ENCODE data around the gene SLC29A2.
"Not testable (repeated sequence)": the region's sequence is repeated elsewhere in the genome, so short reads cannot be mapped to it uniquely, and the experiment has no call there.

The SLC29A2 gene

GRCh38 chr11:66384316-66384715 lies 12.8 kb upstream of the SLC29A2 start:
- not testable (repeated sequence) for FAIRE-seq

GRCh38 chr11:66380264-66380663 lies 8.7 kb upstream of the SLC29A2 start:
- not testable (repeated sequence) for FAIRE-seq

- FAIRE-seq = not testable (repeated sequence)
Measured at GRCh38 chr11:66373690-66374287, 2.2 kb upstream of the SLC29A2 start.

DNA sequence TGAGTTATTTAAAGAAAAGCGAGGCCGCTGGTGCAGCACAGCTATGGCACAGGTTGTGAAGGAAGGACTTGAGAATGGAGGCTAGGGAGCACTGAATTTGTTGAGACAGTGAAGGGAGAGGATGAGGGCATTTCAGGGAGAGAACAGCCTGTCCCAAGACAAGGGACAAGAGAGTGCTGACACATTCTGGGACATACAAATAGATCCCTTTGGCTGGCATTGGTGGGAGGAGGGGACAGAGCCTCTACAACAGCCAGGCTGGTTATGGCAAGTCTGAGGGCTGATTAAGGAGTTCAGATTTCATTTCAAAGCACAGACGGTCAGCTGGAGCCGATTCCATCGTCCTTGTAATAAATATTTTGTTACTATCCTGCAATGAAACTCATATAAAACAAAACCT lies 1.7 kb upstream of the SLC29A2 start:
- FAIRE-seq = no peak

DNA sequence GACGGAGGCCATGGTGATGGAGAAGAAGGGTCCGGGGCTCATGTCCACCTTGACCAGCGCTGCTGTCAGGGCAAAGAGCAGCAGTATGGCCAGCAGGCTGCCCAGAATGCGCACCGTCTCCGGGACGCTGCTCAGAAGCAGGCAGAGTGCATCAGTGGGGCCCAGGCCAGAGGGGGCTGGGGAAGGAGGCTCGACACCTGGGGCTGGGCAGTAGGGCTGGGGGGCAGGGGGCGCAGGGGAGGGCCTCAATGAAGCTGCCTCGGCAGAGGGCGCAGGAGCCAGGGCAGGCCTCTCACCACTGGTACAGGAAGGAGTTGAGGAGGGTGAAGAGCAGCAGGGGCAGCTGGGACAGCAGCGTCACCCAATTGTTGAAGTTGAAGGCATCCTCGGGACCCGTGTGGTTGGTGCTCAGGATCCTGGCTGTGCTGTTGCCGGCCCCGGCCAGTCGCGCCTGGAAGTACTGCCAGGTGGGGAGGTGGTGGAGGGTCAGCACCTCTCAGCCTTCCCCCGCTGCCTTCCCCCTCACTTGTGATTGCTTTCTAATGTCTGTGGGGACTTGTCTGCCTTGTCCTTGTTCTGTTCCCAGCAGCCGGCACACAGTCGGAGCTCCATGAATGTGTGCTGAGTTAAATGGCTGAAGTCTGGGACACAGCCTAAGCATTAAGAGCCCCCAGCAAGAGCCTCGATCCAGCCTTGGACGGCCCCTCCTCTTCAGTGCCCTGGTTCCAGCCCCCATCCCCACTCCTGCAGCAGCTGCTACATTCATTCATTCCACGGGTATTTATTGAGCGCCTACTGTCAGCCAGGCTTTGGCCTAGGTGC lies 2.3 kb downstream of the SLC29A2 start:
- no peak for FAIRE-seq

- no peak for FAIRE-seq
Measured at GRCh38 chr11:66368484-66368883, 3.1 kb downstream of the SLC29A2 start.

- no peak for FAIRE-seq
Measured at GRCh38 chr11:66367561-66368312, 3.8 kb downstream of the SLC29A2 start.

DNA sequence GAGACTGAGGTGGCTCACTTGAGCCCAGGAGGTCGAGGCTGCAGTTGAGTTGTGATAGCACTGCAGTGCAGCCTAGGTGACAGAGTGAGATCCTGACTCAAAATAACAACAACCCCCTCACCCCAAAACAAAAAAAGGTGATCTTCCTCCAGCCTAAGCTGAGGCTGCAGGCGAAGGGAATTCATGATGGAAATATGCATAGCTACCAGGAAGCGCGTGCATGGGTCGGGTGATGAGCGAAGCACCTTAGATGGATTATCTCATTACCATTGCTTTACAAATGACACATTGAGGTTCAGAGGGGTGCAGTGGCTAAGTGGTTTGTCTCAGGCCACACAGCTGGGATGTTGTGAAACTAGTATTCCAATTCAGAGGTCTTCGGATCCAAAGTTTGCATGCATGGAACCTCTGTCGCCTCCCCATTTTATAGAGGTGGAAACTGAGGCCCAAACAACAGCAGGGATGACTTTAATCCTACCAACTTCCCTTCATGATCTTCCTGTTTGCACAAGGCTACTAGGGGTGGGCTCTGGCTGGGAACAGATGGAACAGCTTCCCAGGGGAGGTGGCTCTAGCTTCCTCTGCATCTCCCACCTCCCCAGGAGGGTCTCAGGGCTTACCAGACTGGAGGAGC lies 4.6 kb downstream of the SLC29A2 start:
- FAIRE-seq = no peak

DNA sequence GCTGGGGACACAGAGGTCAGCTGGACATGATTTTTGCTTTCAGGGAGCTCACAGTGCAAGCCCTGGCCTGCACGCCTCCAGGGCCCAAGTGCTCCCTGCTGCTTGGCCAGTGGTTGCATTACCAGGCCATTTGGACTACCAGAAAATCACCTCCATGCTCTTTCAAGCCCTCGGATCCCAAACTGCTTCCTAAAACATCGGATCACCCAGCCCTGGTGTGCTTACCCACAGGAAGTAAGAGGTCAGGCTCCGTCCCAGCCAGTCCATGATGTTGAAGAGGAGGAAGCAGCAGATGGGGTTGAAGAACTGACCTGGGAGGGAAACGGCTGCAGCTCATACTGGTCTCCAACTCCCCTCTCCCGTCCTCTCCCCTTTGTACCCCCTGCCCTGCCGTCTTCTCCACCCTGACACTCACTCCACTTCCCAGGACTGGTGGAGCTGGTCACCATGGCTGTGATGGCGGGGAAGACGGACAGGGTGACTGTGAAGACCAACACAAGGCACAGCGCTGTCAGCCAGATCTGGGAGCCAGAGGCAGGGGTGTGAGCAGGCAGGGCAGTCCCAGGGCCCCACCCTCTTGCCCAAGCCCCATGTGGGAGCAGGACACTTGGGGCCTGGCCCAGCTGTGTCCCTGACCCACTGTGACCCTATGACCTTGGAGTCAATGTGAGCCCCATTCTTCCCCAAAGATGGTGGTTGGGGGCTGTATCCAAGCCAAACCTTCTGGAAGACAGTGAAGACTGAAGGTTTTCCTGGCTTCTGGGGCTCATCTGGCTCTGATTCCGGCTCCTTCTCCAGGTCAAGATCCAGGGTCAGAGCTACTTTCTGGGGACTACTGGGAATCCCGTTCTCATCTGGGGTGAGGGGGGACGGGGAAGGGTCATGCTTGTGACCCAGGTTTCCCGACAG lies 5.6 kb downstream of the SLC29A2 start:
- FAIRE-seq = no peak

GRCh38 chr11:66365166-66365565 lies 6.4 kb downstream of the SLC29A2 start:
- FAIRE-seq = no peak

DNA sequence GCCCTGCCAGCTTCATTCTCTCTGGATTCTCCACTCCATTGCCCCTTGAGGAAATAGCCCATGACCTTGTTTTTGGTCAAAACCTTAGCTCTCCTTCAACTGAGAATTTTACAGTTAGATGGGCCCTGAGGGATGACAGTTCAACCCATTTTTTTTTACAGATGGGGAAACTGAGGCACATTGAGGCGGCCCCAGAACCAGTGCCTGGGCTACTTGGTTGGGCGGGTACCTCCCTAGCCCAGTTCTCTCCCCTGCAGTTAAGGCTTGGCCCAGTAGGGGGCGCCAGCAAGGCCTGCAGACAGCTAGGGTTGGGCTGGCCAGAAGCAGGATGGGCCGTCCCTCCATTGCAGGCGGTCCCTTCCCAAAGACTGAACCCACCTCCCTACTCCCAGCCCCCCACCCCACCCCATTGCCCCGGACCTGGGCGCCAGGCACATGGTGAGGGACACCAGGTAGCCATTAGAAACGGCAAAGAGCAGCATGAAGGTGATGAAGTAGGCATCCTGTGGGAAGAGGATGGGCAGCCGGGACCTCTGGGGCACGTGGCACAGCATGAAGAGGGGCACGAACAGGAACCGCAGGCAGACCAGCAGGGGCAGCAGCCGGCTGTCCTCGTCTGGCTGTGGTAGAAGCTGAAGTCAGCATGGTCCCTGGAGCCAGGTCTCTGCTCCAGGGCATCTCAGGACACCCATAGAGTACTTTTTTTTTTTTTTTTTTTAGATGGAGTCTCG lies 7.6 kb downstream of the SLC29A2 start:
- no peak for FAIRE-seq

GRCh38 chr11:66363187-66363601 lies 8.4 kb downstream of the SLC29A2 start:
- no peak for FAIRE-seq

GRCh38 chr11:66362481-66363147 lies 8.9 kb downstream of the SLC29A2 start:
- no peak for FAIRE-seq

DNA sequence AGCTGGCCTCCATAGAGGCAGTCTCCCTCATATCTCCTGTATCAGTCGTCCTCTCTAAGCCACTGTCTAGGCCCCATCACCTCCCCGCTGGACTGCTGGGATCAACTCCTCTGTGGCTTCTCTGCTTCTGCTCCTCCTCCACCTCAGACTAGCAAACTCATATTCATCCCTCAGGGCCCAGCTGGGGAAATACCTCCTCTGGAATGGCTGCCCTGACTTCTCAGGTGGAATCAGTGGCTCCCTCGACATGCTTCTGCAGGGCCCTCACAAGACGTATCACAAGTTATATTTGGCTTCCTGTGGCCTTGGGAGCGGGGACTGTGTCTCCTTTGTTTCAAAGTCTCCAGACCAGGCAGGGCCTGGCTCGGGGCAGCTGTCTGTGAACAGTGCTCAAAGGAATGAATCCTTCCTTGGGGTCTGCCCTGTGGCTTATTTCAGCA lies 10.0 kb downstream of the SLC29A2 start:
- no peak for FAIRE-seq

- no peak for FAIRE-seq
Measured at GRCh38 chr11:66360406-66361073, 11.0 kb downstream of the SLC29A2 start.

GRCh38 chr11:66359662-66360087 lies 11.9 kb downstream of the SLC29A2 start:
- FAIRE-seq = no peak

GRCh38 chr11:66350560-66351235 lies 20.9 kb downstream of the SLC29A2 start:
- not testable (repeated sequence) for FAIRE-seq

DNA sequence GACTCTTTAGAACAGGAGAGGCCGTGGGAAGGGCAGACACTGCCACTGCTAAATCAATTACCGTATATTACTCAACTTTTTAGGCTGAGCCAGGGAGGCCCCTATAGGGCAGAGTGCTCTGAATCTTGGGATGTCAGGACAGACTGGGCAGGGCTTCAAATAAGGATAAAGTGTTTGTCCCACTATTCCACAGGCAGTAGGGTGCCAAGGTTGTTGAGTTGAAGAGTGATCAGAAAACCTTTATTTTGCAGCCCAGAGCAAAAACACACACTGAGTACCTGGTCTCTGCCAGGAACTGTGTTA lies 22.5 kb downstream of the SLC29A2 start:
- no peak for FAIRE-seq

GRCh38 chr11:66347425-66348276 lies 23.9 kb downstream of the SLC29A2 start, which contains the start of gene B4GAT1:
Gene B4GAT1, minus strand, starts transcription at chr11:66347629. Its CDS starts 84 bp downstream, at chr11:66347545.
- FAIRE-seq = no peak
